Activated naive CD8-positive, alpha-beta T cell treated with anti-CD3 and anti-CD28 coated beads for 36 hours (primary cell): Measurements from ENCODE around the gene UBE2E3. TPM values are rescaled to one million over a fixed set of nuclear protein-coding genes. Genes with fewer than 3 reads are reported as not detected.
"Not testable (repeated sequence)": the region's sequence is repeated elsewhere in the genome, so short reads cannot be mapped to it uniquely, and the experiment has no call there.

Source experiments
- DNase-seq: peaks from one replicate; pipeline ENCODE4 v3.0.0; 2021
- H3K27ac Mint-ChIP-seq: one replicate; pipeline ENCODE4 v1.8.0; 2022; ENCODE audit warnings: mild to moderate bottlenecking, moderate library complexity, mixed read lengths
- H3K27me3 Mint-ChIP-seq: one replicate; pipeline ENCODE4 v1.8.0; 2022; ENCODE audit warnings: mild to moderate bottlenecking, mixed read lengths
- H3K36me3 Mint-ChIP-seq: one replicate; pipeline ENCODE4 v1.8.0; 2021; ENCODE audit warnings: mild to moderate bottlenecking, mixed read lengths
- H3K4me1 Mint-ChIP-seq: one replicate; pipeline ENCODE4 v1.8.0; 2021; ENCODE audit warnings: mixed read lengths
- H3K4me3 Mint-ChIP-seq: one replicate; pipeline ENCODE4 v1.8.0; 2022; ENCODE audit warnings: mild to moderate bottlenecking, moderate library complexity, mixed read lengths
- H3K9me3 Mint-ChIP-seq: one replicate; pipeline ENCODE4 v1.8.0; 2022; ENCODE audit warnings: mixed read lengths
- total RNA-seq, 2 experiments: library from RNA; stranded (reverse); gene quantifications; one replicate each; pipeline ENCODE4 v1.2.3, GENCODE V29; 2021

Gene UBE2E3
- total RNA-seq, 2 experiments from 2014 or later = 30.2 to 34.6 TPM

DNA sequence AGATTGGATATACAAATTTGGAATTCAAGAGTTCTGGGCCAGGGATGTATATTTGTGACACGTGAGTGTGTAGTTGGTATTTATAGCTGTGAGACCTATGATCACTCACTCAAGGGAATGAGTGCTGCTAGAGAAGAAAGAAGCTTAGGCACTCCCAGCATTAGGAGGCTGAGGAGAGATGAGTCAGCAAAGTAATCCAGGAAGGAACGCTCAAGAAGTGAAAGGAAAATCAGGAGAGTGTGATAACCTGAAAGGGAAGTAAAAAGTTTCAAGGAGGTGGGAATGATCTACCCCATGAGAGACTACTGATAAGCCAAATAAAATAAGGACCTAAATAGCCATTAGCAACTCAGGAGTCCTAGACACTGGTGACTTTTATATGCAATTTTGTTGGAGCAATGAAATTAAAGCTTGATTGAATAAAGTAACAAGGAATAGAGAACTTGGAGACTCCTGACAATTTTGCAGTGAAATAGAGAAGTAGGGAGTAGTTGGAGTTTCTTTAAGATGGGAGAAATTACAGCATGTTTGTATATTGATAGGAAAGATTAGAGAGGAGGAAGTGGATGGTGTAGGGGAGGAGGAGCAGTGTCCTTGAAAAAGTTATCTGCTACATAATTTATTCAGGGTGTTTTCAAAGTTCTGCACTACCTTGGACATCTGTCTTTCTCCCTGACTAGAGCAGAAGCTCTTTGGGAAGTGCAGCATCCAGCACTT, 89.9 kb downstream of the UBE2E3 start:
- Mint-ChIP-seq H3K27ac (no peak overlapping the region), H3K27me3 (no peaks in the 10 kb centered on the region), H3K9me3 (no peaks in the 10 kb centered on the region), H3K4me1 (peaks cover 4% of the 10 kb centered on the region), H3K4me3 (no peak overlapping the region), H3K36me3 (no peaks in the 10 kb centered on the region)
- no peak for DNase-seq

- no peak overlapping the region for H3K27ac Mint-ChIP-seq
- H3K4me3 Mint-ChIP-seq = no peak overlapping the region
- DNase-seq = no peak
- H3K4me1 Mint-ChIP-seq = peaks cover 4% of the 10 kb centered on the region
- no peaks in the 10 kb centered on the region for H3K27me3 Mint-ChIP-seq
- H3K36me3 Mint-ChIP-seq = no peaks in the 10 kb centered on the region
- no peaks in the 10 kb centered on the region for H3K9me3 Mint-ChIP-seq
These were observed 90.4 kb downstream of the UBE2E3 start for GRCh38 chr2:181070836-181071200.

GRCh38 chr2:181072486-181073235, 92.3 kb downstream of the UBE2E3 start:
- no peaks in the 10 kb centered on the region for H3K27me3 Mint-ChIP-seq
- no peaks in the 10 kb centered on the region for H3K9me3 Mint-ChIP-seq
- DNase-seq = no peak
- H3K36me3 Mint-ChIP-seq = no peaks in the 10 kb centered on the region
- H3K4me1 Mint-ChIP-seq = peaks cover 5% of the 10 kb centered on the region
- H3K27ac Mint-ChIP-seq = no peak overlapping the region
- no peak overlapping the region for H3K4me3 Mint-ChIP-seq

- H3K36me3 Mint-ChIP-seq = no peaks in the 10 kb centered on the region
- no peak overlapping the region for H3K4me3 Mint-ChIP-seq
- peaks cover 5% of the 10 kb centered on the region for H3K4me1 Mint-ChIP-seq
- no peak for DNase-seq
- H3K9me3 Mint-ChIP-seq = no peaks in the 10 kb centered on the region
- no peaks in the 10 kb centered on the region for H3K27me3 Mint-ChIP-seq
- no peak overlapping the region for H3K27ac Mint-ChIP-seq
These were observed 93.5 kb downstream of the UBE2E3 start for GRCh38 chr2:181073896-181074295.

DNA sequence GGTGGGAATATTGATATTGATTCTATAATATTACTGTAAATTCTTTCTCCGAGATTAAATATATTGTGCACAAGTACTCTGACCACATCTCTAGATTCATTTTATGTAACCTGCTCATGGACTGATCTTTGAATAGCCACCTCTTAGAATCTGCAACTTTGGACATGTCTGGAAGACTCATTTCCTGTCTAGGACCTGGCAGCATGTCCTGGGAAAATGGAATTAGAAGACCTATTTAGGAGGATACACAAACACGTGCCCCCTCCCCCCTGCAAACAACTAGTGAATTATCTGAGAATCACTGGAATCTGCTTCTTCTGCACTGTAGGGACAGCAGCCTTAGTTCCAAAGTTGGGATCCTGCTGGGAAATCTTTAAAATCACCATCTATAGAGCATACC, 94.1 kb downstream of the UBE2E3 start:
- Mint-ChIP-seq H3K4me3 (no peak overlapping the region), H3K9me3 (no peaks in the 10 kb centered on the region), H3K4me1 (peaks cover 6% of the 10 kb centered on the region), H3K27ac (no peak overlapping the region), H3K36me3 (no peaks in the 10 kb centered on the region), H3K27me3 (no peaks in the 10 kb centered on the region)
- DNase-seq = no peak

DNA sequence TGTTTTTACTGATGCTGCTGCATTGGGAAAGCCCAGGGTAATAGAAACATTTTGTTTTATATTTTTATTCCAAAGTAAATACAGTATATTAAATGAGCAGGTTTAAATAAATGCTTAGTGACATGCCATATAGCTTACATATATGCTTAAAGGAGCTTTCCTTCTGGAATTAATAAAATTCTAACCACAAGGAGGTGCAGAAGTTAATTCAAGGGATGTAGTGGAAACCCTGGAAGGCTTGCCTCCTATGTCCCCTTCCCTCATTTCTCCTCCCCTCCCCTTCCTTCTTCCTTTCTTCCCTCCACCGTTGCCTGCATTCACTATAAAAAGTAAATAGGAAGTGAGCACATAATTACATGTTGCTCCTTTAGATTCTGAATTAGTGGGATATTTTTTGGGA, 96.3 kb downstream of the UBE2E3 start:
- Mint-ChIP-seq H3K4me3 (no peak overlapping the region), H3K36me3 (no peaks in the 10 kb centered on the region), H3K27ac (no peak overlapping the region), H3K4me1 (peaks cover 8% of the 10 kb centered on the region), H3K9me3 (no peaks in the 10 kb centered on the region), H3K27me3 (no peaks in the 10 kb centered on the region)
- no peak for DNase-seq

- Mint-ChIP-seq H3K36me3 (no peaks in the 10 kb centered on the region), H3K4me1 (peaks cover 7% of the 10 kb centered on the region), H3K27me3 (no peaks in the 10 kb centered on the region), H3K9me3 (no peaks in the 10 kb centered on the region), H3K4me3 (no peak overlapping the region), H3K27ac (no peak overlapping the region)
- no peak for DNase-seq
These were observed 96.8 kb downstream of the UBE2E3 start for GRCh38 chr2:181077128-181077709.

DNA sequence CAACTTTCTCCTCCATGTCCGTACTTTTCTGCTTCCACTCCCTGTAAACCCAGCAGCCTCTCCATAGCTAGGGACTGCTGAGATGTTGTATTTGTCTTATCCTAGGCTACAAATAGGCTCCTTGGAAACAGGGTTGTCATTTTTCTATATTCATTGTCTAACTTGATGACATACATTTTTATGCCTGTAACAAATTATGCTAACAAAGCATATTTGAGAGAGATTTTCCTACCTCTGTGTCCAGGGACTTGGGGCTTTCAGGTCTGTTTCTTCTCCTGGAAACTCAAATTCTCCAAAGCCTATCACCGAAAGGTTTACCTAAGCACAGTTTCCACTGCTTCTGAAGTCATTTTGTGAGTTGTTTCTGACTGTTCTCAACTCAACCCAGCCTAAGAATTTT, 102.7 kb downstream of the UBE2E3 start:
- no peaks in the 10 kb centered on the region for H3K36me3 Mint-ChIP-seq
- peaks cover 7% of the 10 kb centered on the region for H3K27me3 Mint-ChIP-seq
- H3K4me1 Mint-ChIP-seq = peaks cover 2% of the 10 kb centered on the region
- H3K27ac Mint-ChIP-seq = no peak overlapping the region
- H3K9me3 Mint-ChIP-seq = no peaks in the 10 kb centered on the region
- no peak overlapping the region for H3K4me3 Mint-ChIP-seq
- no peak for DNase-seq

- Mint-ChIP-seq H3K27ac (no peak overlapping the region), H3K4me3 (no peak overlapping the region), H3K9me3 (no peaks in the 10 kb centered on the region), H3K27me3 (peaks cover 7% of the 10 kb centered on the region), H3K4me1 (no peaks in the 10 kb centered on the region), H3K36me3 (no peaks in the 10 kb centered on the region)
- no peak for DNase-seq
These were observed 105.3 kb downstream of the UBE2E3 start for GRCh38 chr2:181085734-181086133.

DNA sequence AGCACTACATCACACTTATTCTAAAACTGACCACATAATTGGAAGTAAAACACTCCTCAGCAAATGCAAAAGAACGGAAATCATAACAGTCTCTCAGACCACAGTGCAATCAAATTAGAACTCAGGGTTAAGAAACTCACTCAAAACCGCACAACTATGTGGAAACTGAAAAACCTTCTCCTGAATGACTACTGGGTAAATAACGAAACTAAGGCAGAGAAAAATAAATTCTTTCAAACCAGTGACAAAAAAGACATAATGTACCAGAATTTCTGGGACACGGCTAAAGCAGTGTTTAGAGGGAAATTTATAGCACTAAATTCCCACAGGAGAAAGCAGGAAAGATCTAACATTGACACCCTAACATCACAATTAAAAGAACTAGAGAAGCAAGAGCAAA, 111.5 kb downstream of the UBE2E3 start:
- H3K4me3 Mint-ChIP-seq, H3K27ac Mint-ChIP-seq, H3K4me1 Mint-ChIP-seq, DNase-seq, H3K27me3 Mint-ChIP-seq: not testable (repeated sequence)
- peaks cover 28% of the 10 kb centered on the region for H3K9me3 Mint-ChIP-seq
- peaks cover 15% of the 10 kb centered on the region for H3K36me3 Mint-ChIP-seq

GRCh38 chr2:181095486-181095885, 115.1 kb downstream of the UBE2E3 start:
- Mint-ChIP-seq H3K9me3 (peaks cover 28% of the 10 kb centered on the region), H3K36me3 (peaks cover 15% of the 10 kb centered on the region), H3K27me3 (no peaks in the 10 kb centered on the region), H3K27ac (no peak overlapping the region), H3K4me3 (no peak overlapping the region), H3K4me1 (no peaks in the 10 kb centered on the region)
- no peak for DNase-seq

- peaks cover 4% of the 10 kb centered on the region for H3K36me3 Mint-ChIP-seq
- H3K27ac Mint-ChIP-seq = no peak overlapping the region
- no peak overlapping the region for H3K4me3 Mint-ChIP-seq
- H3K9me3 Mint-ChIP-seq = peaks cover 2% of the 10 kb centered on the region
- no peaks in the 10 kb centered on the region for H3K27me3 Mint-ChIP-seq
- no peak for DNase-seq
- H3K4me1 Mint-ChIP-seq = peaks cover 34% of the 10 kb centered on the region
These were observed 123.3 kb downstream of the UBE2E3 start for GRCh38 chr2:181103659-181104058.

- Mint-ChIP-seq H3K4me3 (peak overlapping the region; percentile 22), H3K9me3 (peaks cover 5% of the 10 kb centered on the region), H3K27me3 (no peaks in the 10 kb centered on the region), H3K4me1 (peaks cover 34% of the 10 kb centered on the region), H3K27ac (no peak overlapping the region), H3K36me3 (peaks cover 8% of the 10 kb centered on the region)
- DNase-seq = no peak
These were observed 124.2 kb downstream of the UBE2E3 start for GRCh38 chr2:181104512-181105115.

DNA sequence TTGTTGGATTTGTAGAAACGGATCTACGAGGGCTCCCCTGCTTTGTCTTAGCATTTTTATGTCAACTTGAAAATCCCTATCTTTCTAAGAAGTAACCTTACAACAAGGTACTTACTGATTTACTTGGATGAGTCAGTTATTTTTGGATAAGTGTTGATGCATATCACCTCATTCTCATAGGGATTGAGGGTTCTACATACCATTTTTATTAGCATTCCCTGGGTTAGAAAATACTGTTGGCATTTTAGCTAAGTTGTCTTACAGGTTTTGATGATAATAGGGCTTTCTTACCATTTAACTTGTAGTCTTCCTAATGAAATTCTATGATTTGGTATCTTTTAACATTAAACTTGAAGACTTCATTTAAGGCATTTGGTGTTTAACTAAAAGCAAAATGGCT, 125.2 kb downstream of the UBE2E3 start:
- no peak for DNase-seq
- Mint-ChIP-seq H3K9me3 (peaks cover 11% of the 10 kb centered on the region), H3K4me3 (no peak overlapping the region), H3K27ac (peak overlapping the region; percentile 89), H3K4me1 (peaks cover 34% of the 10 kb centered on the region), H3K36me3 (peaks cover 14% of the 10 kb centered on the region), H3K27me3 (no peaks in the 10 kb centered on the region)

GRCh38 chr2:181106229-181106628, 125.8 kb downstream of the UBE2E3 start:
- no peak overlapping the region for H3K4me3 Mint-ChIP-seq

More at GRCh38 chr2:181106229-181106628, 125.8 kb downstream of the UBE2E3 start:
- peaks cover 11% of the 10 kb centered on the region for H3K9me3 Mint-ChIP-seq
- DNase-seq = no peak
- peaks cover 36% of the 10 kb centered on the region for H3K4me1 Mint-ChIP-seq
- H3K36me3 Mint-ChIP-seq = peaks cover 14% of the 10 kb centered on the region
- H3K27ac Mint-ChIP-seq = peak overlapping the region; percentile 89
- no peaks in the 10 kb centered on the region for H3K27me3 Mint-ChIP-seq
